Muscle layer of colon (tissue), 2 donors: ENCODE results near the gene TERB1.
A peak's percentile ranks its signal among the peaks of the same experiment; 100 is the strongest.

Experiments used
- H3K27ac ChIP-seq: one replicate; pipeline ENCODE4 v1.7.0; 2013; ENCODE audit warnings: low read depth, mild to moderate bottlenecking, low read length, moderate library complexity
- H3K27me3 ChIP-seq, 2 donors: one replicate each; pipeline ENCODE4 v1.7.0; 2013; ENCODE audit warnings: low read length in 2 of 2, mild to moderate bottlenecking in 2 of 2; ENCODE audit not compliant: insufficient read depth in 2 of 2, control insufficient read depth in 1 of 2
- H3K36me3 ChIP-seq: one replicate; pipeline ENCODE4 v1.7.0; 2013; ENCODE audit warnings: mild to moderate bottlenecking, low read length; ENCODE audit not compliant: insufficient read depth
- H3K4me1 ChIP-seq: one replicate; pipeline ENCODE4 v1.7.0; 2013; ENCODE audit warnings: mild to moderate bottlenecking, low read length; ENCODE audit not compliant: insufficient read depth
- H3K4me3 ChIP-seq, 2 donors: one replicate each; pipeline ENCODE4 v1.7.0; 2013; ENCODE audit warnings: low read length in 2 of 2, low read depth in 1 of 2, mild to moderate bottlenecking in 1 of 2, moderate library complexity in 1 of 2
- H3K9ac ChIP-seq: one replicate; pipeline ENCODE4 v1.7.0; 2013; ENCODE audit warnings: low read length
- H3K9me3 ChIP-seq: one replicate; pipeline ENCODE4 v1.7.0; 2013; ENCODE audit warnings: mild to moderate bottlenecking, low read length
- donor health status: abdominal sarcoma.
- donor health status: Adenocarcinoma of cecum.

Gene TERB1

DNA sequence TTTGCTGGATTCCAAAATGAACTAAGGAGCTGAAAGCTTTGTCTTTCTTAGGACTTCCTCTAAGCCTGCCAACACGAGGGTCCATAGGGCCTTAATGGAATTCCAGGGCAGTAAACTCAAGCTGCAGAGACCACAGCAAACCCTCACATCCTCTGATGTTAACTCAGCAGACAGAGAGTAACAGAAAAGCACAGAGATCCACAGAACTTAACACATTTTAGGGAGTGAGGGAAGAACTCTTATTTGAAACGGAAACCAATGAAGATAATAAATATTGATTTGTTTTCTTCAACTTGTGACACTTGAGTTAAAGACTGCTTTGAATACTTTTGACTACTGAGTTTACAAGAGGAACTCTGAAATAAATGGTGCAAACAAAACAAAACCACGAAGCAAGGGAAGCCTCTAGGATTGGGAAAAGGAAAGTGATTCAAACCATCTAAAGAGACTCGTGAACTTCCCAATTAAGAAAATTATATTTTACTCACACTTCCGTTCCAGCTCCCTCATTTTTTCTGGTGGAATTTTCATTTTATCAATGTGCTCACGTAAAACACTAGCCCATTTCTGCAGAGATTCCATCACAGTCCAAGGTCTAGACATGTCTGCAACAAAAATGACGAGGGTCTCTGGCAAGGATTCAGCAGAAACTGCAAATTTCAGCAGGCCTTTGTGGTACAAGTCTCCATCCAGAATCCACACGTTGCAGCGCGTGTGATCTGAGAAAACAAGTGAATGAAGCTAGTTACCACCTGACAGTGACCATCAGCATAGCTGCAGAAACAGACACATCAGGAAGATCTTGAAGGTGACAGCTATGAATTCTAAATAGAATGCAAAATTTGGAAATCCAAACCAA is 59.2 kb downstream of the TERB1 start:
- Histone ChIP-seq H3K9ac (peak overlapping the region; percentile 40), H3K27ac (peak overlapping the region; percentile 73), H3K9me3 (no peaks in the 10 kb centered on the region), H3K4me3 (no peak overlapping the region), H3K4me1 (peaks cover 40% of the 10 kb centered on the region), H3K27me3 (no peaks in the 10 kb centered on the region), H3K36me3 (peaks cover 41% of the 10 kb centered on the region)

DNA sequence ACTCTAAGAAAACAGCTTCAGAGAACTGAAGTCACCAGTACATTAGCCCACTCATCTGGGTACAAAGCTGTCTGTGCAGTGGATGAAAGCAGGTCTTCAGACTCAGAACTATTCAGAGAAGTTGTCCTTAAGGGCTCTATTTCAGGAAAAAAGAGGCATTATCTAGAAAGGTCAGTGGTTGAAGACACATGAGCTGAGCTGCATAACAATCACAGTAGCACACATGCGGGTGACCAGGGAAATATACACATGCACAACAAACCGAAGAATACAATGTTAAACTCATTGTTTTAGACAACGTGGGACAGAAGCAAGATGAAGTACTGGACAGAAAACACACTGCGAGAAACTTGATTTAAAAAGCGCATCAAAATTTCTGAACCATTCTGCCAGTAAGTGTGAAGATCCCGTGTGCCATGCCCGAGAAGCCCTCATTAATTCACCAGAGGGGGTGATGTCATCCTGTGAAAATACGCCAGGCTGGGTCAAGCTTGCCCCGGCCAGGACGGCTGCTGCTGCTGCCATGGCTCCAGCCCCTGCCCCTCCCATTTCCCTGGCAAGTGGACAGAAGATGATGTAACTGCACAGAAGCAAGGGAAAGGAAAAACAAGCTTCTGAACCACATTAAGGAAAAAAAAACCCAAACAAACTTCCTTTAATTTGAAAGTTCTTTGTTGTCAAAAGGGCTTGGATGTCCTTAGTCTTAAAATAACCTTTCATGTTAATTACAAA is 60.0 kb downstream of the TERB1 start:
- peak overlapping the region in 1 of 2 donors; percentile 17 for H3K4me3 ChIP-seq
- H3K9ac ChIP-seq = peak overlapping the region; percentile 40
- H3K36me3 ChIP-seq = peaks cover 33% of the 10 kb centered on the region
- H3K27me3 ChIP-seq = no peaks in the 10 kb centered on the region
- H3K4me1 ChIP-seq = peaks cover 35% of the 10 kb centered on the region
- no peaks in the 10 kb centered on the region for H3K9me3 ChIP-seq
- peak overlapping the region; percentile 73 for H3K27ac ChIP-seq

DNA sequence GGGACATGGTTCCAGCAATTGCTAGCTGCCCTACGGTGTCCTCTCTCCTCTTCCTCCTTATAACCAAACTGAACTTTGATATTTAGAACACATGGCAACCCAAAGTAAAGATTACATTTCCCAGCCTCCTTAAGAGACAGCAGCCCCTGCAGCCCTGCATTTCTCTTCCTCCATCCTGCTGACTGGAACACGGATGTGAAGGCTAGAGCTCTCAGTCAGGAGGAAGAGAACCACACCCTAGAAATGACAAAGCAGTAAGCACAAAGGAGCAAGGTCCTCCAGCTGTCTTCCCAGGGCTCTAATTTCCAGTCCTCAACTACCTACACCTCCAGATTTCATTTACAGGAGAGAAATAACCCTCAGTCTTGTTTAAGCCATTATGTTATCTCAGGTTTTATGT is 60.9 kb downstream of the TERB1 start:
- H3K9ac ChIP-seq = peak overlapping the region; percentile 40
- peak overlapping the region; percentile 53 for H3K27ac ChIP-seq
- peaks cover 35% of the 10 kb centered on the region for H3K4me1 ChIP-seq
- peaks cover 35% of the 10 kb centered on the region for H3K36me3 ChIP-seq
- H3K9me3 ChIP-seq = no peaks in the 10 kb centered on the region
- no peaks in the 10 kb centered on the region for H3K27me3 ChIP-seq
- peak overlapping the region in 1 of 2 donors; percentile 17 for H3K4me3 ChIP-seq

DNA sequence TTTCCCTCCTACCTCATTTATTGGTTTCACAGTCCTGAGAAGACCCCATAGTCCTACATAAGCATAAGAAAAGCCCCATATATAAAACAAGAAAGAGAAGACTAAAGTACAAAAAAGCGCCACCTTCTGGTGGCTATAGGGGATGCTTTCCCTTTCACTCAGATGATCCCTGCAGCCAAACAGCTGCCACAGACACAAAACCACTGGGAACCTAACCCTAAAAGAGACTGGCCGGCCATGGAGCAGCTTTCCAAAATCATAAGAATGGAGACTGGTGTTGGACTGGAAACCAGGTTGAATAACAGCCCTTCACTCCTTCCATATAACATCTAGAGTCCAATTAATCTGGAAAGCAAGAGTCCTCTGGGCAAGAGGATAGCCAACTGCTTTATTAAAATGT is 61.4 kb downstream of the TERB1 start:
- peak overlapping the region; percentile 53 for H3K27ac ChIP-seq
- no peak overlapping the region for H3K9ac ChIP-seq
- H3K4me3 ChIP-seq = peak overlapping the region in 1 of 2 donors; percentile 17
- no peaks in the 10 kb centered on the region for H3K9me3 ChIP-seq
- H3K27me3 ChIP-seq = no peaks in the 10 kb centered on the region
- H3K36me3 ChIP-seq = peaks cover 37% of the 10 kb centered on the region
- peaks cover 35% of the 10 kb centered on the region for H3K4me1 ChIP-seq

DNA sequence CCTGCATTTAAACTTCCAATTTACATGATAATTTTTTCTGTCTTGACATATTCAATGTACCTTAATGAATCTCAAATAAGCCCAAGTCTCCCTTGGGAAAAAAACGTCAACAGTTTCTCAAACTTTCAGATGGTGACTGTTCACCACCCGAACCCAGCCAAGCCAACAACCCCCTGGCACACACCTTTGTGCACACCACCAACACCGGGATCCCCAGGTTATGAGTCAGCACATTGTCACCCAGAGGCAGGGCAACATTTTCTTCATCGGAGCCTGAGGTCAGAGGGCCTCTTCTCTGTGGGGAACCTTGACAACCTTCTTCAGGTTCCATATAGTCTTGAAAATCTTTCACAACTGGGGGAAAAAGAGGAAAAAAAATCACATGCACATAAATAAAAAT is 65.5 kb downstream of the TERB1 start:
- H3K4me1 ChIP-seq = peaks cover 15% of the 10 kb centered on the region
- H3K27ac ChIP-seq = no peak overlapping the region
- peaks cover 59% of the 10 kb centered on the region for H3K36me3 ChIP-seq
- no peak overlapping the region for H3K4me3 ChIP-seq
- H3K9me3 ChIP-seq = no peaks in the 10 kb centered on the region
- no peaks in the 10 kb centered on the region for H3K27me3 ChIP-seq
- no peak overlapping the region for H3K9ac ChIP-seq

DNA sequence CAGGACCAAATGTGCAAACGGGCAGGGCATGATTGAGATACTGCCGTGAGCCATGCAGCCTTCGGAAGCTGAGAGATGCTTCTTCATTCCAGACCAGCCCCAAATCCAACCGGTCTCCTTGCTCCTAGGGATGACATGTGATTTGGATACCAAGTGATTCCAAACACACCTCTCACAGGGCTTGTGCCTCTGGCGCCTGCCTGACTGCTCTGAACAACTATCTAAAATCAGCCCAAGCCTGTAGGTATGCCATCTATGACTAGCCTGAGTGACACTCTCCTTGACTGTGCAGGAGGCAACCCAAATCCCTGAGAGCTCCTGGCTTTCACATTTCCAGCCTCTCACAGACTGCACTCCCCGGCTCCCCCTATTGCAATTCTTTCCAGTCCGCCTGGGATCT is 70.3 kb downstream of the TERB1 start:
- no peak overlapping the region for H3K4me3 ChIP-seq
- no peaks in the 10 kb centered on the region for H3K27me3 ChIP-seq
- H3K36me3 ChIP-seq = peaks cover 85% of the 10 kb centered on the region
- H3K27ac ChIP-seq = no peak overlapping the region
- no peak overlapping the region for H3K9ac ChIP-seq
- peaks cover 9% of the 10 kb centered on the region for H3K4me1 ChIP-seq
- no peaks in the 10 kb centered on the region for H3K9me3 ChIP-seq

DNA sequence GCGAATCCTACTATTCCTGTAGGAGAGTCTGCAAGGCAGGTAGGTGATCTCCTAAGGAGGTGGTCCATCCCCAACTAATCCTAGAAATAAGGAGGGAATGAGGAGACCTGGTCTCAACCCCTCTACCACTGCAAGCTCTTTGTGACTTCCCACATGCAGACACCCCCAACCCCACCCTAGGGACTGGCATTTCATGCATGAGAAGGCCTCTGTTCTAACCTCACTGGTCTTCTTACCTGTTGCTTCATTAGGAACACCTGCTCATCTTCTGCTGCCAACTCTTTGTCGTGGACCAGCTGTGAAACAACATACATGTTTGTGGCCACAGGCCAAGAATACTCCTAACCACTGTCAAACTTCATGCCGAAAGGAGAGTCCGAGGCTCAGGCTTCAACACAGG is 72.6 kb downstream of the TERB1 start:
- no peak overlapping the region for H3K27ac ChIP-seq
- no peak overlapping the region for H3K9ac ChIP-seq
- no peak overlapping the region for H3K4me3 ChIP-seq
- no peaks in the 10 kb centered on the region for H3K27me3 ChIP-seq
- H3K36me3 ChIP-seq = peaks cover 91% of the 10 kb centered on the region
- H3K9me3 ChIP-seq = no peaks in the 10 kb centered on the region
- peaks cover 9% of the 10 kb centered on the region for H3K4me1 ChIP-seq

DNA sequence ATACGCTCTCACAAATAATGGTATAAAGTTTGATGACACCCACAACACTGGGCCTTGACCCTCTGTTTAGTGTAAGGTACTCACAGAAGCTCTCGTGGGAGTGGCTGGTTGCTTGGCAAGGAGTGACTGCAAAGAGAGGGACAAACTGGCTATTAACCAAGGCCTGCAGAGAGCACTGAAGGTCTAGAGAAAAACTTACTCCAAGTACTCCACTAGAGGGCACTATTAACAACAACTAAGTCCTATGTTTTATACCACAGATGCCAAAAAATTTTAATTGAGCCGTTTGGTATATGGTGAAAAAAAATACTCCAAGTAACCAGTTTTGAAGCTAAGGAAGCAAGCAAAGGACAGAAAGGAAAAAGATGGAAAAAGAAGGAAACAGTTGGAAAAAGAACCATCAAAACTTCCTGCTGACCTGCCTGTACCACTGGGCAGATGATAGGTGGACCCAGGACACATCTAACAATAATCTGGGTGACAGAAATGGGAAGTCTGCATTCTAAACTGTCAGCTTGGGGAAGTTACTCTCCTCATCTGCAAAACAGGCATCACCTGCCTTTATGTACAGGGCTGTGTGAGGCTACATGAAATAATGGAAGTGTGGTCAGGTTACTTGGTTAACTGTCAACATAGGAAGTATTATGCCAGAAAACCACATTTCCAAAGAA is 73.1 kb downstream of the TERB1 start:
- H3K4me1 ChIP-seq = peaks cover 9% of the 10 kb centered on the region
- H3K9ac ChIP-seq = no peak overlapping the region
- no peaks in the 10 kb centered on the region for H3K9me3 ChIP-seq
- no peak overlapping the region for H3K27ac ChIP-seq
- H3K36me3 ChIP-seq = peaks cover 91% of the 10 kb centered on the region
- H3K4me3 ChIP-seq = no peak overlapping the region
- no peaks in the 10 kb centered on the region for H3K27me3 ChIP-seq

DNA sequence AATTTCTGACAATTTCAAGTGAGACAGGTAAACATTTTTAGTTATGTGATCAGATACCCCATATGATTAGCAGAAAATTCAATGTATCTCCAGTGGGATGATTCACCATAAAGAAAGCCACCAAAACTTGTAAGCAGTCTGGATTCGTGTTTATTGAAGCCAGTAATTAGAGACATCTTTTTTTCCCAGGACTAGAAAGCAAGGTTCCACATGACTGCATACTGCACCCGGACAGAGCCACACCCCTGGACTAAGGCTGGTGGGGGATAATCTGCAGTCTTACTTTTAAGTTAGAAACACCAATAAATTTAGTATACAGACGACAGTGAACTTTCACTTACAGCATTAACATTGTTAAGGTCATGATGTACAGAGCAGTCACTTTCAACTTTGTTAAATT is 80.6 kb downstream of the TERB1 start:
- no peak overlapping the region for H3K27ac ChIP-seq
- H3K9ac ChIP-seq = no peak overlapping the region
- H3K27me3 ChIP-seq = no peaks in the 10 kb centered on the region
- no peaks in the 10 kb centered on the region for H3K9me3 ChIP-seq
- H3K36me3 ChIP-seq = peaks cover 47% of the 10 kb centered on the region
- no peak overlapping the region for H3K4me3 ChIP-seq
- H3K4me1 ChIP-seq = no peaks in the 10 kb centered on the region

DNA sequence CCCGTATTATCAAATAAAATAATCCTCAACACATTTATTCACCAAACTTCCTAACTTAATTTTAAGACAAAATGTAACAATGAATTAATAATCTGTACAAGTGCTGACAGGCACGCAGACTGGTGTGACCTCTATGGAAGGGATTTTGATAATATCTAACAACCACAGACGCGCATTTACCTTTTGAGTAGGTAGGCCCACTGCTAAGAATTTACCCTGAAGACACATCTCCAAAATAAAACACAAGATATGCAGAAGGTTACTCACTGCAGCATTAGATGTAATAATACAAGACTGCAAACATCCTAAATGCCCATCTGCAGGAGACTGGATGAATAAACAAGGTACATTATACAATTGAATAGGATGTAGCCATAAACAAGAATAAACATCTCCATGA is 82.1 kb downstream of the TERB1 start:
- no peak overlapping the region for H3K9ac ChIP-seq
- H3K27ac ChIP-seq = no peak overlapping the region
- H3K4me3 ChIP-seq = no peak overlapping the region
- no peaks in the 10 kb centered on the region for H3K4me1 ChIP-seq
- H3K36me3 ChIP-seq = peaks cover 32% of the 10 kb centered on the region
- H3K27me3 ChIP-seq = no peaks in the 10 kb centered on the region
- no peaks in the 10 kb centered on the region for H3K9me3 ChIP-seq

DNA sequence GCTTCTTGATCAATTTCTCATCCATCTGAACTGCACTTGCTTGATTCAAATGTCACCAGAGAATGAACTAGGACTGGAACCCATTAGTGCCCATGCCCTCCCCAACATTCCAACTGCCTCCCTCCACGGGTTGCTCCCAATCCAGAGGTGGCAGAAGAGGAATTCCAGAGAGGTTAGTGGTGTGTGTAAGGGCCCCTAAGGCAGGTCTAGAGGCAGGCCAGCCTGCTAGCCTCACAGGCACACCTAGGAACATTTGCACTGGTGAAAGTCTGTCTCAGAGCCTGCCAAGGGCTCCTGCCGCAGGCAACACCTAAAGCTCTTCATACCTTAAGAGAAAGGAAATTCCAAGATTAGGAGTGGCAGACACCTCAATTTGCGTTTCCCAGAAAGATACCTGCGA is 83.6 kb downstream of the TERB1 start:
- Histone ChIP-seq H3K27me3 (no peaks in the 10 kb centered on the region), H3K9ac (no peak overlapping the region), H3K9me3 (no peaks in the 10 kb centered on the region), H3K4me1 (peaks cover 6% of the 10 kb centered on the region), H3K4me3 (no peak overlapping the region), H3K36me3 (peaks cover 17% of the 10 kb centered on the region), H3K27ac (no peak overlapping the region)
